Measurements from ENCODE around the gene NPTX1.
"Not testable (repeated sequence)": the region's sequence is repeated elsewhere in the genome, so short reads cannot be mapped to it uniquely, and the experiment has no call there.

The NPTX1 gene

DNA sequence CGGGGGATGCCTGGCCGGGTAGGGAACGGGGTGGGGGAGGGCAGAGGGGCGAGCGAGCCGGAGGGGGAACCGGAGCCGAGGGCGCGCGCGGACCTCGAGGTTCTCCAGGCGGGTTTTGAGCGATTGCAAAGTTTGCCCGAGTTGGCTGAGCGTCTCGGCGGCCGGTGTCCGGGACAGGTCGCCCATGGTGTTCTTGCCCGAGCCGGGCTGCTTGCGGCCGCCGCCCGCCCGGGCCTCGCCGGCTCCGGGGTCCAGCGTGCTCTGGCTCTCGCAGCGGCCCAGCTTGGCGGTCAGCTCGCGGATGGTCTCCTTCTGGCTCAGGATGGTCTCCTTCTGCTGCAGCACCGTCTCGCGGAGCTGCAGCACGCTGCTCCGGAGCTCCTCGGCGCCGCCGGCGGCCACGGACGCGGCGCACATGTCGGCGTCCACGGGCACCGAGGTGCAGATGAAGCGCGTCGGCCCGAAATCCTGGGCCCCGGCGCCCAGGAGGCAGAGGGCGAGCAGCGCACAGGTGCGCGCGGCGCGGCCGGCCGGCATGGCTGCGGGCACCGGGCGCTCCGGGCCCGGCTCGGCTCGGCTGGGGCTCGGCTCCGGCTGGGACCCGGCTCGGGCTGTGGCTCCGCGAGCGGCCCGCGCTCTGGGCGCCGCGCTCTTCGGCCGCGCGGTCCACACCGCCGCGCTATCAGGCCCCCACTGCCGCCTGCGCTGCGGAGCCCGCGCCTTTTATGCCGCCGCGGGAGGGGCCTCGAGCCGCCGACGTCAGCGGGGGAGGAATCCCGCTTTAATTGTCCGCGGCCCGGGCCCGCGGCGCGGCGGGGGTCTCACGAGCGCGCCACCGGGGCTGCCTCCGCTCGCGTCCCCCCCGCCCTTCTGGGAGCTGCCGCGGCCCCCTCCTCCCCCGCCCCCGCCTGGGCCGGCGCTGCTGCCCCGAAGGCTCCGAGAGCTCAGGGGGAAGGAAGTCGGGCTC is at the start of gene NPTX1:
Gene NPTX1 (minus strand): TSS at position 698 of the 967 bp plus-strand sequence. CDS start 161 bp downstream, at position 537.
- peak in 3 of 10 donors; percentile 50 to 93 (median 88) for DNase-seq
- intact Hi-C loops (cut with DNase I) = no loop called here

DNA sequence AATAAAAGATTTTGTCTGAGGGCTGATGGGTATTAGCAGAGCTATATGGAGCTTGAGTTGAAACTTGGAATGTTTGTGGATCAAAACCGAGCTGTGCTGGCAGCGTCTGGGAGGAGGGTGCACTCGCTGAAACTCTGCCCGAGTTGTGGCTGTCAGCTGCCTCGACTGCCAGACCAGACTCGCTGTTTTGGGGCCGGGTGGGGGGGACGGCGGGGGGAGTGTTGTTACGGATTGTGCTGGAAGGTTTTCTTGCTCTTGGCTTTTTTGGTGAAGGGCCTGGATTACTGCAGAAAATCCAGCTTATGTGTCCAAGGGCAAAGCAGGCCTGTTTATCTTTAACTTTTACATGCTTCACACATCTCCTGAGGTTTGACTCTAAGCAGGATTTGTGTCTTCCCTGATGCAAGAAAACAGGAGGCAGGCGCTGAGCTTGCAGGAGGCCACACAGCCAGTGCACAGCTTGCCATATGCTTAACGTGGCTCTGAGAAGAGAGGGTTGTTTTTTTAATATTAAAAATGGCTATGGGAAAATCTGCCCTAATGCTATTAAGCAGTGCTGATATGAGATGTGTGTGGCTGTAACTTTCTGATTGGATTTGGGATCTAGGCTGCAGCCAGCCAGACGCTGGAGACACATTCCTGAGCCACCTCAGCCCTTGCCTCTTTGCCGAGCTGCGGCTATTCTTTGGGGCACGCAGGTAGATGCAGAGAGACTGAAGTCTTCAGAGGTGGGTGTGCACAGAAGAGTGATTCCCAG is 47.7 kb upstream of the NPTX1 start:
- peak in 1 of 10 donors; percentile 40 for DNase-seq
- intact Hi-C loops (cut with DNase I) = no loop called here

DNA sequence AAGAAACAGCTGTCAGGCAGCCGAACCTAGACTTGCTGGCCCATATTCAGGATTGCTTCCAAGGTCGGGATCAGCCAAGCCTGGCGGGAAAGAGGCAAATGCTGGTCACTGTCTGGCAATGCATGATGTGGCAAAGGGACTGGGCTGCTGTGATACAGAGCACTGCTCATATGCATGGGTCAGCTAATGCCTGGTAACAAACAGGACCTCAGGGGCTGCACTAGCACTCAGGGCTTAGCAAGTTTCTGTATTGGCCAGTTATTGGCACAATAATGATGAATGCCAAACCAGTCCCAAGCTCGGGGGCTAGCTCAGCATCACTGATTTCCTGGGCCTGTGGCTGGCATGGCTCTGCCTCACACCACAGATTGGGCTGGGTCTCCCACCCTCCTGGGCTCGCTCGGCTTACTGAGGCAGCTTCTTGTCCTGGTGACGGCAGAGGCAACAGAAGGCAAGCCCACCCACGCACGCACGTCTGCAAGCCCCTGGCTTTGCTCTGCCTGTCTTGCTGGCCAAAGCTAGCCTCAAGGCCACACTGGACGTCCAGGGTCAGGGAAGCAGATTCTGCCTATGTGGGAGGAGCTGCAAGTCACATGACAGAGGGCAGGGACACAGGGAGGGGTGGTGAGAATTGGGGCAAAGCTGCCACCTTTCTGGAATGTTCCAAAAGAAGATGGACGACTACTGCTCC is 46.8 kb upstream of the NPTX1 start:
- intact Hi-C loops (cut with DNase I) = no loop called here
- no peak for DNase-seq

DNA sequence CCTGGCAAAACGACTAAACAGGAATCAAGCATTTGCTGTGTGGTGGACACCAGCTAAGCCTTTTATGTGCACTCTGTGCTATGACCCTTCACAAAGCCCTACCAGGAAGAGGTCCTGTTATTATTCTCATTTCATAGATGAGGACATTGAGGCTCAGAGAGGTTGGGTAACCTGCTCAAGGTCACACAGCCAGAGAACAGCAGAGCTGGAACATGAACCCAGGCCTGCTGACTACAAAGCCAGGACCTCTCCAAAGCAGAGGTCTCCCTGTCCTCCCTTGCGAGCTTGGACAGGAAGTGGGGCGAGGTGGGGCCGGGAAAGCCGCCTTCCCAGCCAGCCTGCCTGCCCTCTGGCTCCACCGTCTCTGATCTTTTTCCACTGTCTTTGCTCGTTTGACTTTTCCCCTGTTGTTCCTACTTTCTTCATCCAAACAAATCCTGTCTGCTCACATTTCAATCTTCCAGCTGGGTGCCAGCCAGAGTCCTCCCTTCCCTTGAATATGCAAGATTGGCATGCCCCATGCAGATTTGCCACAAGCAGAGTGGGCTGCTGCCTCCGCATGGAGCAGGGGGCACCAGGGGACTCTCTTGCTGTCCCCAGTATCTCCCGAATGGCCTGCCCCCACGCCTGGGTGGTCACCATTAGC is 44.5 kb upstream of the NPTX1 start:
- intact Hi-C loops (cut with DNase I) = no loop called here
- DNase-seq = no peak

DNA sequence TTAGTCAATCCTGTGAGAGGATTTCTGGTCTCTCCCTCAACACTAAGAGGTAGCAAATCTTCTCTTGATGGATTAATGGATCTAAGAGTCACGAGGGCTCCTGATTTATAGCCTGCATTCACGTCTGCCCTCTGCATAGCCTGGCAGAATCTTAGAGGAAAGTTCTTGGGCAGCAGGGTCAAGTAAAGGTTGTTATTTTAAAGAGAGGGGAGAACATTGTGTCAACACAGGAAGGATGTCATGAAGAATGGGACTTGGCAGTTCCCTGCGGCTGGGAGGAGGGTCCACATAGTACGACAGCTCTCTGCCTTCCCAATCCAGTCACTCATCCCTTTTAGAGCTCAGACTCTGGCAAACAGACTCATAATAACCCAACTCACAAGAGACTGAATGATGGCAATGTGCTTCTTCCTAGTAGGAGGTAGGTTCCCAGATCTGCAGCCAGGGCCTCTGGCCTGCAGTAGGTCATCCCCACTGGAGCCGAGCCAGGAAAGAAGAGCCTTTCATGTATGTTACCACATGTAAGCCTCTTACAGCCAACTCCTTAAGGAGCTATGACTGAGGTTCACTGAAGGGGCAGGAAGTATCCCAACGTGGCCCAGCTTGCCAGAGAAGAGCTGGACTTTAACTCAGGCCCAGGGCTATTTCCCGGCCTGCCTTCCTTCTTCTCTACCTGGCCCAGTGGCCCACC is 42.8 kb upstream of the NPTX1 start:
- intact Hi-C loops (cut with DNase I) = no loop called here
- DNase-seq = no peak

DNA sequence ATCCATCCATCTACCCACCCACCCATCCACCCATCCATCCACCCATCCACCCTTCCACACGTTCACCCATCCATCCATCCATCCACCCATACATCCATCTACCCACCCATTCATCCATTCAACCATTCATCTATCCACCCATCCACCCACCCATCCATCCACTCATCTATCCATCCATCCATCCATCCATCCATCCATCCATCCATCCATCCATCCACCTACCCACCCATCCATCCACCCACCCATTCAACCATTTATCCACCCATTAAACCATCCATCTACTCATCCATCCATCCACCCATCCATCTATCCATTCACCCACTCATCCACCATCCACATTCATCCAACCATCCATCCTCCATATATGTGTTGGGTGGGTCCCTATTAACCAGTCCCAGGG is 42.0 kb upstream of the NPTX1 start:
- intact Hi-C loops (cut with DNase I) = no loop called here

DNA sequence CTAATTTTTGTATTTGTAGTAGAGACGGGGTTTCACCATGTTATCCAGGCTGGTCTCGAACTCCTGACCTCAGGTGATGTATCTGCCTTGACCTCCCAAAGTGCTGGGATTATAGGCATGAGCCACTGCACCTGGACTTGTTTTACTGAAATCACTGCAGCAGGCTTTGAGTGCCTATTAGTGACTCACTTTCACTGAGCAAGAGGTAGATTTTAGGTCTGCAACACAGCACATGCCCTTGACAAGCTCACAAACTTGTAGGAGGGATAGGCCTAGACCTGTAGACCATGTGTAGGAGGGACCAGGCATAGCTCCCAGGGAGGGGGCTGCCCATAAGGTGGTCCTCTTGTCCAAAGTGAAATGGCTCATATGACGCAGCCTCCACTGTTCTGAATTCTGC is 41.2 kb upstream of the NPTX1 start:
- intact Hi-C loops (cut with DNase I) = no loop called here
- no peak for DNase-seq

More for the DNA sequence above, 42.0 kb upstream of the NPTX1 start:
- no peak for DNase-seq

DNA sequence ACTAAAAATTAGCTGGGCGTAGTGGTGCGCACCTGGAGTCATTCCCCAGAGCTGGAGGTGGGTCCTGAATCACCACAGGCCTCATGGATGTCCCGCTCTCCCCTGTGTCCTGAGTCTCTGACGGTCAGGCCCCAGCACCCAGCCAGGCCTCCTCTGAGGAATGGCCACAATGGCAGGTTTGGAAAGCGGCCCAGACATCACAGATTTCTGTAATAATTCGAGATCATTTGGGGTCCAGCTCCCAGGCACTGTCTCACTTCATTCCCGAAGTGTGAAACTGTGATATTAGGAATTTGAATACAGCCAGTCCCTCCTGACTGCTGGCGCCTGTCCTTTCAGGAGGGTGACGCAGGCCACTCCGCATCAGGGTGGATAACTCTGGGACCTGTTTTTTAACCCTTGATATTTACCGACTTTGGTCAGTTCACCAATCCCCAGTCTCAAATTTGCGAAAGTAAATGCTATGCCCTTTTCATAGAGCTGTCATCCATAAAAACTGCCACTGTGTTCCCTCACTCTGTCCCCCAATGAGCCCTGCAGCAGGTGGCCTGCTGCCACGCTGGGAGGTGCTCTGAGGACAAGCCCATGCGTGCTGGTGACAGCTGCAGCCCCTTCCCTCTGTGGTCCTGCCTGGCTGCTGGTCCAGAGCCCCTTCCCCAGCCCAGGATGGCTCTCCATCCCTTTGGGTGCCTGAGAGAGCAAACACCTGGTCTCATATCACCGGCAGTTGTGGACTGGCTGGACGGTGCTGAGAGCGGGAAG is 39.9 kb upstream of the NPTX1 start:
- peak in 1 of 10 donors; percentile 49 for DNase-seq
- intact Hi-C loops (cut with DNase I) = no loop called here

- intact Hi-C loops (cut with DNase I) = no loop called here
- peak in 2 of 10 donors; percentile 31 to 51 for DNase-seq
Observed at GRCh38 chr17:80513892-80514291, 37.5 kb upstream of the NPTX1 start.

DNA sequence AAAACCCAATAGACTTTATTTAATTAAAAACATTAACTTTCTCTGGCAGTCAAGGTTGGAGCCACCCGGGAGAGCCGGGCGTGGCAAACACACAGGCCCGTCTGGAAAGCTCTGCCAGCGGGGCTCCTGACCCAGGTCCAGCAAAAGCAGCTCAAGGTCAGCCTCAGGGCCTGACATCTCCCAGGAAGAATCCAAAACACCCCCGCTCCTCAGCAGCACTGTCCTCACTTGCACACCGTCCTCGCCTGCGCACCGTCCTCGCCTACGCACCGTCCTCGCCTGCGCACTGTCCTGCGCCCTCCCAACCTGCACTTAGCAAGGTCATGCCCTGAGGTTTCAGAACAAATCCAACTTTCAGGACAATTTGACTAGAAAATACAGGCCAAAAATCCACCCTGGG is 36.8 kb upstream of the NPTX1 start:
- intact Hi-C loops (cut with DNase I) = no loop called here
- peak in 3 of 10 donors; percentile 35 to 55 (median 47) for DNase-seq

DNA sequence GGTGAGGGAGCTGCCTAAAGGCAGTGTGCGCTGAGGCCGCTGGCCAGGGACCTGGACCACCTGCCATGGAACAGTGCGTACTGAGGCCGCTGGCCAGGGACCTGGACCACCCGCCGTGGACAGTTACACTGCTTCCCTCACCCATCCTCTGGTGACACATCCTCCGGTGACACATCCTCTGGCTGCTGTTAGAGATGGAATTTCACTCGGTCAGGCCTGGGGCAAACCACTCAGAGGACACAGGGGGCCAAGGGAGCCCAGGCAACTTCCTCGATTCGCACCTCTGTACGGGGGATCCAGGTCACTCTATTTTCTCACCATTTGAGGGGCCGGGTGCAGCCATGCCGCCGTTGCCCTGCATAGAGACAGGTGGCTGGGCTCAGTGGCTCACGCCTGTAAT is 35.8 kb upstream of the NPTX1 start:
- peak in 3 of 10 donors; percentile 45 to 77 (median 53) for DNase-seq
- intact Hi-C loops (cut with DNase I) = no loop called here

- peak in 1 of 10 donors; percentile 58 for DNase-seq
- intact Hi-C loops (cut with DNase I) = no loop called here
Observed at GRCh38 chr17:80511222-80512180, 35.1 kb upstream of the NPTX1 start.

- intact Hi-C loops (cut with DNase I) = no loop called here
Observed at GRCh38 chr17:80510772-80511171, 34.4 kb upstream of the NPTX1 start.

DNA sequence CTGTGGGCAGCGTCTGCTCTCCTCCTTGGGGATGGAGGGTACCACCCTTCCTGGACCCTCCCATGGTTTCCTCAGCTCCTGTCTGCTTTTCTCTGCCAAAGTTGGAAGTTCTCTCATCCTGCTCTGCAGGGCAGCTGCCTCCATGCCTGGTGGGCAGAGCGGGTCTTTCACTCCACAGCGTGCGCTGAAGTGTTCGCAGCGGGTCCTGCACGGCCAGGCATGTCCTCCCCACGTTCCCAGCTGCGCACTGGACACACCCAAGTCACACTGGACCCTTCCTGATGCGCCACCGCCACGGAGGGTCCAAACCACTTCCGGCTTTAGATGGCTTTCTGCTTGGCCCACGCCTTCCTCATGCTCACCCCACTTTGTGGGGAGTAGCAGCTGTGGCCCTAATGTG is 33.7 kb upstream of the NPTX1 start:
- intact Hi-C loops (cut with DNase I) = no loop called here
- no peak for DNase-seq

More at GRCh38 chr17:80510772-80511171, 34.4 kb upstream of the NPTX1 start:
- peak in 1 of 10 donors; percentile 30 for DNase-seq

GRCh38 chr17:80509311-80509710 is 32.9 kb upstream of the NPTX1 start:
- intact Hi-C loops (cut with DNase I) = no loop called here
- DNase-seq = peak in 1 of 10 donors; percentile 32

DNA sequence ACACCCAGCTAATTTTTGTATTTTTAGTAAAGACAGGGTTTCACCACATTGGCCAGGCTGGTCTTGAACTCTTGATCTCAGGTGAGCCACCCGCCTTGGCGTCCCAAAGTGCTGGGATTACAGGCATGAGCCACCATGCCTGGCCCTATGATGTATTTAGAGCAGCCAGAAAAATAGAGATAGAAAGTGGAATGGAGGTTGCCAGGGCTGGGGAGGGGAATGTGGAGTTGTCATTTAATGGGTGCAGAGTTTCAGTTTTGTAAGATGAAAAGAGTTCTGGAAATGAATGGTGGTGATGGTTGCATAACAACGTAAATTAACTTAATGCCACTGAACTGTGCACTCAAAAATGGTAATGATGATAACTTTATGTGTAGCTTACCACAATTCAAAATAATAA is 31.6 kb upstream of the NPTX1 start:
- intact Hi-C loops (cut with DNase I) = no loop called here
- peak in 1 of 10 donors; percentile 11 for DNase-seq

DNA sequence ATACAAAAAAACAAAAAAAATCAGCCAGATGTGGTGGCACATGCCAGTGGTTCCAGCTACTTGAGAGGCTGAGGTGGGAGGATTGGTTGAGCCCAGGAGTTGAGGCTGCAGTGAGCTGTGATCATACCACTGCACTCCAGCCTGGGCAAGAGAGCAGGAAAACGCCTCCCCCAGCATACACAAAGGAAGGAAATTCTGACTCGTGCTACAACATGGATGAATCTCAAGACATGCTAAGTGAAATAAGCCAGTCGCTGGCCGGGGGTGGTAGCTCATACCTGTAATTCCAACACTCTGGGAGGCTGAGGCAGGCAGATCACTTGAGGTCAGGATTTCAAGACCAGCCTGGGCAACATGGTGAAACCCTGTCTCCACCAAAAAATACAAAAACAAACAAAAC is 30.8 kb upstream of the NPTX1 start:
- intact Hi-C loops (cut with DNase I) = not testable (repeated sequence)
- peak in 2 of 10 donors; percentile 9 to 22 for DNase-seq

Measured in posterior cingulate gyrus (tissue), 11 donors.